ENCODE results near the gene PARP16.
"Not testable (repeated sequence)": the region's sequence is repeated elsewhere in the genome, so short reads cannot be mapped to it uniquely, and the experiment has no call there.

Gene PARP16

DNA sequence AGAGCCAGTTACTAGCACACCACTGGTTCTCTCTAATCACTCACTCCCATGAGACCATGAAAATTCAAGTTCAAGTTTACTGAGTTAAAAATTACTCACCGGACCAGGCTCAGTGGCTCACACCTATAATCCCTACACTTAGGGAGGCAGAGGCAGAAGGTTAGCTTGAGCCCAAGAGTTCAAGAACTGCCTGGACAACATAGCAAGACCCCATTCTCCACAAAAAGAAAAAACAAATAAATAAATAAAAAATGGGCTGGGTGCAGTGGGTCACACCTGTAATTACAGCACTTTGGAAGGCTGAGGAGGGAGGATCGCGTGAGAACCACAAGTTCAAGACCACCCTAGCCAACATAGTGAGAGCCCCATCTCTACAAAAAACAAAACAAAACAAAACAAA, 54.2 kb downstream of the PARP16 start:
- DNase-seq, result no peak

DNA sequence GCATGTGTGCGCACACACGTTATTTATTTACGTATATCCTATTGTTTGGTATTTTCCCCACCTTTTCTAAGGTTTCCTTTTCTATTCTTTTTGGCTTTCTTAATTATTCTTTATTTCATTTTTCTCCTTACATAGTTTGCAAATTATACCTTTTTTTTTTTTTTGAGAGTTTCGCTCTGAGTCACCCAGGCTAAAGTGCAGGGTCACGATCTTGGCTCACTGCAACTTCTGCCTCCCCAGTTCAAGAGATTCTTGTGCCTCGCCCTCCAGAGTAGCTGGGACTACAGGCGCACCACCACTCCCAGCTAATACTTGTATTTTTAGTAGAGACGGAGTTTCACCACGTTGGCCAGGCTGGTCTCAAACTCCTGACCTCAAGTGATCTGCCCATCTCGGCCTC, 55.4 kb downstream of the PARP16 start:
- DNase-seq, result no peak

DNA sequence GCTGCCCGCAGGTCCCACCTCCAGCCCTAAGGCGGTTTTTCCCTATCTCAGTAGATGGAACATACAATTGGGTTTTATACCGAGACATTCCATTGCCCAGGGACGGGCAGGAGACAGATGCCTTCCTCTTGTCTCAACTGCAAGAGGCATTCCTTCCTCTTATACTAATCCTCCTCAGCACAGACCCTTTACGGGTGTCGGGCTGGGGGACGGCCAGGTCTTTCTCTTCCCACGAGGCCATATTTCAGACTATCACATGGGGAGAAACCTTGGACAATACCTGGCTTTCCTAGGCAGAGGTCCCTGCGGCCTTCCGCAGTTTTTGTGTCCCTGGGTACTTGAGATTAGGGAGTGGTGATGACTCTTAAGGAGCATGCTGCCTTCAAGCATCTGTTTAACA, 59.8 kb downstream of the PARP16 start:
- not testable (repeated sequence) for DNase-seq

DNA sequence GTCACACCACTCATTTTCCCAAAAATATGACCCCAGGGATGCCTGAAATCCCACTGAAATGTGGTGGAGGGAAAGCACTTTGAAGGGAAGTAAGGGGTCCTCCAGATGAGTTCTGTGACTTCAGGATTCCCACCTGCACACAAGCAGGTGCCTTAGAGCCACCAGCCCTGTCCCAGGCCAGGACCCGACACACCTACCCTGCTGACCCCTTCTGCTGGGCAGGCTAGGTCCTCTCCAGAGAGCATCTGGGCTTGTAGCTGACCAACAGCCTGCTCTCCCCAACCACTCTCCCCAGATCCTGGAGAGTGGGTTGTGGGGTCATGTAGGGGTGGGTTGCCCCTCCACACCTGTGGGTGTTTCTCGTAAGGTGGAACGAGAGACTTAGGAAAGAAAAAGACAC, 60.5 kb downstream of the PARP16 start:
- DNase-seq, result no peak

DNA sequence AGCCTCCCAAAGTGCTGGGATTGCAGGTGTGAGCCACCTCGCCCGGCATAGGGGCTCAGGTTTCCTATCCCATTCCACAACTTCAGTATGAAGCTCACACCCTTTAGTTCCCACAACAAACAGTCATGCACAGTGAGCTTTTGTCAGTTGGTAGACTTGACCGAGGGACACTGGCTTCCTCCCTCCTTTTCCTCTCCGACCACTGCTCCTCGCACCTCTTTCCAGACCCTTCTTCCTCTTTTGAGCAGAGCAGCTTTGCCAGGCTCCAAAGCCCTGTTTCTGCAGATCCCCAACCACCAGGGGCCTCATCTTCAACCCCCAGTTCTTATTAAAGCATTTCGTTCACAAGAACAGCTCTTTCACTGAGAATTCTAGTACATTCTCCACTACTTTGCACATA, 62.7 kb downstream of the PARP16 start:
- DNase-seq, result no peak

DNA sequence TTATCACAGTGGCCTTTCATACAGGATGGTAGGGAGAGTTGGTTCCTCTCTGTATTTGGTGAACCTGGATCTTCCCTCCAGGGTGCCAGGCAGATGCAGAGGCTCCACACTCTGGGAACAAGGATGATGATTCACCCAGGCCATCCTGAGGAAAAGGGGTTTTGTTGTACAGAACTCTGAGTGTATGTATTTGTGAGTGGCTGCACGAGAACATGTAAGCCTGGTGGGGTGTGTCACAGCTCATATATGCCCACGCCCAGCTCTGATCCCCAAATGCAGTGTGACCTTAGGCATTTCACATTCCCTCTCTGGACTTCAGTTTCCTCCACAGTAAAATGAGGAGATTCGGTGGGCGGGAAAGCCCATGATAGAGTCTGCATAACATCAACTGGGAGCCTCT, 63.8 kb downstream of the PARP16 start:
- no peak for DNase-seq

DNA sequence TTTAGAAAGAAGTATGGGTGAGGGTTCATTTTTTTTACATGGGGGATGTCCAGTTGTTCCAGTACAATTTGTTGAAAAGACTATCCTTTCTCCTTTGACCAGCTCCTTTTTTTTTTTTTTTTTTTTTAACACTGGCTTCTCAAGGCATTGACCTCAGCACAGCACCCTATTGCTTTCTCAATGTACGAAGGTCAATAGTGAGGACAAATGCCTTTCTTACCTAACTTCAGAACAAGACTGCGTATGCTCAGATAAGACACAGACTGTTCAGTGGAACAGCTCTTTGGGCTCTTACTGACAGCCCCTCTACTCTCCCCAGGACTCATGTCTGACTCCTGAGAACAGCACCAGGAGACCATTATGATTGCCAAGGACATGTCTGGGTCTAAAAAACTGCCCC, 65.0 kb downstream of the PARP16 start:
- no peak for DNase-seq

DNA sequence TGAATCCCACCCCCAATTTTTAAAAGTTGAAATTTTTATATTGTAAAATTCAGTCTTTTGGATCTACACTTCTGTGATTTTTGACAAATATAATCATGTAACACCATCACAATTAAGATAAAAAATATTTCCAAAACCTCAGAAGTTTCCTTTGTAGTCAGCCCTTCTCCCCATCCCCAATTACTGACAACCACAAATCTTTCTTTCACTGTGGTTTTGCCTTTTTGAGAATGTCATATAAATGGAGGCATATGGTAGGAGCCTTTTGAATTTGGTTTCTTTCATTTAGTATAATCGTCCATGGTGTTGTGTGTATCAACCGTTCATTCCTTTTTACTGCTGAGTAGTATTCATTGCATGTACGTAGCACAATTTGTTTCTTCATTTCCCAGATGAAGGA, 67.5 kb downstream of the PARP16 start:
- DNase-seq, result no peak

DNA sequence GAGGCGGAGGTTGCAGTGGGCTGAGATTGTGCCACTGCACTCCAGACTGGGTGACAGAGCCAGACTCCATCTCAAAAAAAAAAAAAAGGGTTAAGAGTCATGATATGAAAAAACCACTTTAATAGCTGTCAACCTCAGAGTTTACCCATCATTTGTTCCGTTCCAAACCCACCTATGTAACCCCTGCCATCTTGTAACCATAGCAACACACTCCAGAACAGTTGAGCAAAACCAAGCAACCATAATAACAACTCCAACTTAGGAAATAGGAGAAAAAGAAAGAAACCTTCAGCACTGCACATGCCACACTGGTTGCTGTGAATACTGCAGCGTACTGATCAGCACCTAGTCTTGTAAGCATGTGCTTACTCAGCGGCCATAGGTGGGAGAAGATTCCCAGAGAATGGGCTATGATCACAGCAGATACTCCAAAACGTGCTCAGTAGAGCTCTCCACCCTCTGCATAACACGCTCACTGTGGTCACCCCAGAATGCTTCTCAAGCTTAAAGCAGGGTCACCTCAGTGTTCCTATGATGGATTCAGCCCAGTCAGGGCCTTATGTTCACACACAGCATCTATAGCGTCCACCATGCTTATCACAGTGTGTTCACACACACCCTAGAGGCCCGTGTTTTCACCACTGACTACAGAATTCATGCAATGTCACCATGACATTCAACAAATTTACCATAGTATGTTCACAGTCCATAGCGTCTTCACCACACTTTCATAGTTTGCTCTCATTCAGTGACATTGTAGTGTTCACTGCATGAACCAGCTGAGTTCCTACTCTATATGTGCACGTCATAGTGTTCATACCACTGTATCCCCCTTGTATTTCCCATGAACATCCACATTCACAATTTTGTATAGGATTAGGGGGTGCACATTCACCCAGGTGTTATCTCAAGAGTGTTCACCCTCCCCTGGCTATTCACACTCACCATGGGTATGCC, 68.9 kb downstream of the PARP16 start:
- DNase-seq, result no peak

DNA sequence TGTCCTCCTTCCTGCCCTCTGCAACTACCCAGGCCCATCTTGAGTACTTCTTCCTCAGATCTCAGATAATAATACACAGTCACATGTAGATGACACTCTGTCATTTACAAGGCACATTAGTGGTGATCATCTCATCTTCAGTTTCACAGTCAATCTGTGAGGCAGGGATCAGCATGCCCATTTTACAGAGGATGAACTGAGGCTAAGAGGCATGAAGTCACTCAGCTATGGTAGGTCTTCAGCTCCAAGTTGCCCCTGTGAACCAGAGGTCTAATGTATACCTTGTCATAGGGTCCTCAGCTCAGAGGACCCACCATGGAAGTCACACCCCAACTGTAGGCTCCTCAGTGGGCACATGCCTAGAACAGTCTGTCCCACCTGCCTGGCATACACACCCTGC, 71.2 kb downstream of the PARP16 start:
- DNase-seq, result no peak

DNA sequence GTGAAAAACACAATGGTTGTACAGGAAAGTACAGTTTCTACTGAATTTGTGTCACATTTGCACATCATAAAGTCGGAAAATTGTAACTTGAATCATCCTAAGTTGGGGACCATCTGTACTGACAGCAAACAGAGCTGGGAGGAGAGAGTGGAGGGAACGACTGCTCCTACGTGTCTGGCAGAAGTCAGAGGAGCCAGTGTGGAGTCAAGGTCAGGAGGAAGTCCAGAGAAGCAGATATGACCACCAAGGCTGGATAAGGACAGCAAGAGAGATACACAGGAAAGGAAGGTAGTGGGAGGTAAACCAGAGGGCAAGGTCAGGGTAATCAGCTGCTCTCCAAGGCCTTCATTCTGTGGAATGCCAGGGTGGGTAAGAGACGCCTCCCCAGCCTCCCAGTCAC, 72.7 kb downstream of the PARP16 start:
- no peak for DNase-seq

DNA sequence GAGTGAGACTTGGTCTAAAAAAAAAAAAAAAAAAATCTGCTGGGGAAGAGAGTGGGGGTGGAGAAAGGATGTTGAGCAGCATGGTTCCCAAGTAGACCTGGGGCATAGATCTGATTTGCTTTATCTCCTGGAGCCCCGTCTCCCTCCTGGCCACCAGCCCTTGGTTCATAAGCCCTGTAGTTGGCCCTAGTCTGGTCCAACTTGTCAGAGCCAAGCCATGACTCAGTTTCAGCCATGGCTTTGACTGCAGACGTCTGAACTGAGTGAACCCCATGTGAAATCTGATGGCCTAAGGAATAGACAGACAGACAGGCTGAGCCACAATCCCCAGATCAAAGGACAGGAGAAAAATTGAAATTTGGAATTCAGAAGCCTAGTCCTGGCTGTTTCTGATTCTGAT, 73.4 kb downstream of the PARP16 start:
- no peak for DNase-seq

DNA sequence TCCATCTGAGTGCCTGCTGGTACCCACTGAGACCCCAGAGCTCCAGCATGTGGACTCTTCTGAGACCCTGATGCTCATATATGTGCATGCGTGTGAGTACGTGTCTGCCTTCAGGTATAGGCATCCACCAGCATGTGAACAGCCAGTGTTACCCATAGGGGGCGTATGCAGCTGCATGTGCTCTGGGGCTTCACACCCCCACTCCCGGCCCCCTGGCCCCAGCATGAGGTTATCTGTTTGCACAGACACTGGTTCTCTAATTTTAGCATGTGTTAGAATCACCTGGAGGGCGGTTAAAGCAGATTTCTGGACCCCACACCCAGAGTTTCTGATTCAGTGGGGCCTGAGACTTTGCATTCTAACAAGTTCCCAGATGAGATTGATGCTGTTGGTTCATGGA, 74.6 kb downstream of the PARP16 start:
- DNase-seq, result no peak

DNA sequence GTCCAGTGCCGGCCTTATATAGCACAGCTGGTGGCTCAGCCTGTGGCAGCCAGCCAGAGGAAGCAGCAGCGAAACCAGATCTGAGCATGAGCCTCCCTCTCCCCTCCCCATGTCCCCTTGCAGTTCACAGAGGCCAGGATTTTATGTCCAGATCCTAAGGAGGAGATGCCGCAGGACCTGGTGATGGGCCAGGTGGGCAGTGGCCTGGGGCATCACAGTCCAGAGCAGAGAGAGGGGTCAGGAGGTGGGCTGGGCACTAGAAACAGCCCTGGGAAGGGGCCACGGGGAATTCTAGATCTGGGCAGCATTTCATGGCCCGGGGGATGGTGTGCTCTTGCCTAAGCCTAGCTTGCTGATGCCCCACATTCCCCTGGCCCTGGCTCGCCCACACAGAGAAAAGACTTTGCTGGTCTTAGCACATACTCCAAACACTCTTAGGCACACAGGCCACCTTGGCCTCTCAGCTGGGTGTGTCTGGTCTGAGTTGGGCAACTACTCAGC, 75.2 kb downstream of the PARP16 start:
- DNase-seq, result peak in 1 of 3 experiments; percentile 22

DNA sequence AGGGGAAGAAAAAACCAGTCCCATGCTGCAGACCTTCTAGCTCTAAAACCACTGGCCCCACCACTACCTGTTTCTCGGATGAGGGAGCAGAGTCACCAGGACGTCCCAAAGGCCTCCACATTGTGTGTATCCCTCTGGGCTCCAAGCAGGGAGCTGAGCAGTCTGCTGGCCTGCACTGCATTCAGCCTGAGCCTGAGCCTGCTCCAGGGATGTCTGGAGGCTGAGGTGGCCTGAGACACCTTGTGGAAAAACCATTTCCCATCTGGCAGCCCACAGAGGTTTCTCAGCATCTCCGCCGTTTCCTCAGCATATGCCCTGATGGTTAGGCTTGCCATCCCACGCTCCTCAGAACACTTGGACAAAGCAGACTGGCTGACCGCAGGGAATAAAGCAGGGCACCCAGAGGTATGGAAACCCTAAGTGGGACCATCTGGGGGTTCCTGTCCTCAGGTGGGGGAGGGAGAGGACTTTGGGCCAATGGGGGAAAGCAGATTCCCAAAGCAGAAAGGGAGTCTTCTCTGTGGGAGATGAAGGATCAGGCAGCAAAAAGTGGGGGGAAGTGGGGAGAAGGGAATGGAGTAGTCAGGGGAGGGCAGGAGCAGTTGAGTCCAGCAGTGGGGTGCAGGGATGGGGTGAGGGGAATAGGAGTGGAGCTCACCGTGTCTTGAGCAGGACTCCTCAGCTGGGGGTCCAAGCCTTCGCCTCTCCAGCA, 75.8 kb downstream of the PARP16 start, which contains the start of gene CILP:
TSS of gene CILP (minus strand) at position 704 of the 712 bp plus-strand sequence. CDS start 1,718 bp downstream, outside the sequence.
- no peak for DNase-seq

DNA sequence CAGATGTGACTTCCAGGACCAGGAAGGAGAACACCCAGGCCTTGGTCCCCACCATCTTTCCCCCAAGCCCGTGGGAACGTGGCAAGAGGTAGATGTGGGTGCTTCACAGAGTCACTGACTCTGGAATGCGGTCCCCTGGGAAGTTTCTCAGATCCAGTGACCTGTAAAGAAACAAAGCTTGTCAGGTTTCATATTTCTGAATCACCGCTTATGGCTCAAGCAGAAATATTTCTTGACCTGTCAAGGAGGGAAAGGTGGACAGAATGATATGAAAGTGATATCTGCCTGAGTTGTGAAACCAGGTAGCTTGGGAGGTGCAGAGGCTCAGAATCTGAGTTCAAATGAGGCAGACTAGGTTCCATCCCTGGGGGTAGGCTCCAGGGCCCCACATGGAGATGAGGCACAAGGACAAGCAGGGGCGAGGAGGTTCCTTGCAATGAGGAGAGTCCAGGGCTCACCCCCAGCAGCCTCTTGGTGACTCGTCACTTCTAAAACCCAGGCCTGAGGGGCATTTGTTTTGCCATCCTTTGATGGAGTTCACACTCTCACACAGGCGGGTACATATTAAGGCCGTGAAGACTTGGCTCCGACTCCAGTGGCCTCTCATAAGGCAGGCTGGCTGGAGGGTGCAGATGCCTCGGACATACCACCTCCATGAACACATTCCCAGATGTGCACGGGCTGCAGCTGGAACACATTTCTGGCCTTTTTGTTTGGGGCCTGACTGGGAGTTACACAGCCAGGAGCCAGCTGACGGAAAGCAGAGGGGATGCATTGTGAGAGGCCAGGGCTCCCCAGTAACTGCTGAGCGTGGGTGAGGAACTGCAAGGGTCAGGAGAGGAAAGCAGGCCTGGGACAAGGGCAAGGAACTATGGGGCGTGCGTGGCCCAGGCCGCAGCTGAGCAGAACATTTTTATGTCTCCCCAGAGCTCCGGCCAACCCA, 76.7 kb downstream of the PARP16 start:
- DNase-seq, result no peak

DNA sequence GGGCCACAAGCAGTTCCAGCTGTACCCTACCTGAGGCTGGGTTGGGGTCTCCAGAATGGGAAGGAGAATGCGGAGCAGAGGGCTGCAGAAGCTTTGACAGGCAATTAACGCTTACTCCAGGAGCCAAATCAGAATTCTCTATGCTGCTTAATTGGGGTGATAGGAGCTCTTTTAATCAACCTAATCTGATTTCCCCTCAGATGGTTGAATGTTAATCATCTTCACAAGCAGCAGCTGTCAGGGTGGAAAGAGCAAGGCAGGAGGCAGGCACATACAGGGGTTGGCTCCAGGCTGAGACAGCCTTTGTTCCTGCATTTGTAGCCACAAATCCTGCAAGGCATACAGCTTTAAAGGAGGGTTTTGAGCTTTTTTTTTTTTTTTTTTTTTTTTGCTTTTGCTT, 78.0 kb downstream of the PARP16 start:
- no peak for DNase-seq
